ENCODE measurements around the gene CABP1.

CABP1 gene

DNA sequence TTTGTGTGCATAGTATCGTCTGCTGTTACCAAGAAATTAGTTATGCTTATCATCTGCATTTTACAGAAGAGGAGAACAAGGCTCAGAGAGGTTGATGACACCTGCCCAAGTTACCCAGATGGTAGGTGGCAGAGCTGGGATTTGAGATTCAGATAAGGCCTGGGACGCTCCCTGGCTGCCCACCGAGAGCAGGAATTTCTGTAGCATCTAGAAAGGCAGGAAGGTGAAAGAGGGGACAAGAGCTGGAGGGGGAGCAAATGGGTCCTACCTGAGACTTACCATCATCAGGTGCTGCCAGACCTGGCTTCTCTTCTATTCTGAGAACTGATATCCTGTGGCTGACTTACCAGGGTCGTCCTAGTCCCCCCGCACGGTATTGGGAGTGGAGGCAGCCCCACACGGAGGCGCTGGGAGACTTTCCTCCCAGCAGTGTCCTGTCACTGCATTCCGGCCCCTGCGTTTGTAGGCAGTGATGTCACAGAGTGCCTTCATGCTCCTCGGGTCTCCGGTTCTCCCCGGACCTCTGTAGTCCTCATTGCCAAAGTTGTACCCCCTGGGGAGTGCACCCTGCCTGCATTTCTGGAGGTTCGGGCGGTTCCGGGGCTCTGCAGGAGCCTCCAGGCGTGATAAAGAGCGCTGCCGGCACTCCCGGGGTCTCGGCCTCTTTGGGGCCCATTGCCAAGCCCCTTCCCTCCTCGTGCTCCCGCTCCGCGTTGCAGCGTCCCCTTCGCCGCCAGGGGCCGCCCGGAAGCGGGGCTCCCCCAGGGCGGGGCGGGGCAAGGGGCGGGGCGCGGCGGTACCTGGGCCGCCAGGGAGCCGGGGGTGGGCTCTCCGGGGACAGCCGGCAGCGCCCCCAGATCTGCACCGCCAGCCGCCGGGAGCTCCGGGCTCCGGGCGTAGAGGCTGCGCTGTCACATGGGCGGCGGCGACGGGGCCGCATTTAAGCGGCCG is at the start of gene CABP1:
TSS of gene CABP1 (plus strand) at position 856 of the 951 bp plus-strand sequence. CDS start at position 916, 60 bp downstream.
- peak within 1 kb of the TSS; percentile 8 for H3K4me3 ChIP-seq (ENCODE audit: low read depth, low read length)
- peak; percentile 12 for TF ChIP-seq CTCF (IDR thresholded peaks at IDR 0.05; ENCODE audit: insufficient read depth, low read length, missing control alignments)
- no peak for DNase-seq (ENCODE audit: low read depth, low spot score)
- ChIA-PET POLR2A (no interaction called here), CTCF (interaction anchor here (3.1 kb wide), 1 partner anchor 9 kb away, joined by 21 read pairs; no protein-coding TSS in a partner anchor)

DNA sequence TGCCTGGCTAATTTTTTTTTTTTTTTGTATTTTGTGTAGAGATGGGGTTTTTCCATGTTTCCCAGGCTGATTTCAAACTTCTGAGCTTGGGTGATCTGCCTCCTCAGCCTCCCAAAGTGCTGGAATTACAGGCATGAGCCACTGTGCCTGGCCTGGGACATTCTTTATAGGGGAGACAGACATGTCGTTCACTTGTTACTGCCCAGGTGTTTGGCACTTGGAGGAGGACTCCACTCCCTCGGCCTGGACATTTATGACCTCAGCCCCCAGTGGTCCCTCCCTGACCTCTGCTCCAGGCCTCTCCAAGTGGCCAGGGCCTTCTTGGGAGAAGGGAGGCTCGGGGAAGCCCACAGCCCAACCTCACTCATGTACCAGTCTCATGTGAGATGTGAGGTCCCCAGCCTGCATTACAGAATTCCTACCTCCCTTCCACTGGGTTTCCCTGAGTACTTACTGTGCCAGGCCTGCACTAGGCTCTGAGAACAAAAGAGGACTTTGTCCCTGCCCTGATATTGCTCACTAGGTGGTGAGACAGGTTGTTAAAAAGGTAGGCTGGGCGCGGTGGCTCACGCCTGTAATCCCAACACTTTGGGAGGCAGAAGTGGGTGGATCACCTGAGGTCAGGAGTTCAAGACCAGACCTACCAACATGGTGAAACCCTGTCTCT is 49.6 kb upstream of the CABP1 start:
- ChIA-PET CTCF (interaction anchor here (1.1 to 3.0 kb wide), 2 partner anchors 10 to 380 kb away, joined by 3 to 15 read pairs; partner anchors contain the start of gene POP5), POLR2A (no interaction called here)
- no peak for TF ChIP-seq CTCF (IDR thresholded peaks at IDR 0.05; ENCODE audit: insufficient read depth, low read length, missing control alignments)
- no peak overlapping the region for H3K4me3 ChIP-seq (ENCODE audit: low read depth, low read length)
- DNase-seq (ENCODE audit: low read depth, low spot score): no peak

GRCh38 chr12:120592121-120593049 is 48.0 kb upstream of the CABP1 start:
- no peak for TF ChIP-seq CTCF (IDR thresholded peaks at IDR 0.05; ENCODE audit: insufficient read depth, low read length, missing control alignments)
- ChIA-PET POLR2A (interaction anchor here (1.1 kb wide), 1 partner anchor 11 kb away, joined by 3 read pairs; the partner anchor contains the start of gene POP5), CTCF (interaction anchor here (1.0 to 1.1 kb wide), 2 partner anchors 9 to 57 kb away, joined by 3 read pairs; no protein-coding TSS in a partner anchor)
- no peak for DNase-seq (ENCODE audit: low read depth, low spot score)
- H3K4me3 ChIP-seq (ENCODE audit: low read depth, low read length): no peak overlapping the region

DNA sequence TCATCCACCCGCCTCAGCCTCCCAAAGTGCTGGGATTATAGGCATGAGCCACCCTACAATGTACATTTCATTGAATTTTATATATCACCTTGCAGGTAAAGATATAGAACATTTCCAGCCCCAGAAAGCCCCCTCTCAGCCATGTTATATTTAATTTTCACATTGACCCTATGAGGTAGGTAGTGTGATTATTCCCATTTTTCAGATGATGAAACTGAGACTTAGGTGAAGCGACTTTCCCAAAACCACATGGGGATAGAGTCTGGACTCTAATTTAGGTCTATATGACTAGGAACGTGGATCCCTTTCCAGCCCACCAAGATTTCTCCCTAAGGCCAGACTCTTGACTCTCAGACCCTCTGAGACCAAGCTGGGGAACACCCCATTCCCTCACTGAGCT is 43.5 kb upstream of the CABP1 start:
- DNase-seq (ENCODE audit: low read depth, low spot score): no peak
- ChIA-PET CTCF (interaction anchor here (0.9 to 1.6 kb wide), 2 partner anchors 52 to 956 kb away, joined by 3 to 8 read pairs; no protein-coding TSS in a partner anchor), POLR2A (no interaction called here)
- no peak for TF ChIP-seq CTCF (IDR thresholded peaks at IDR 0.05; ENCODE audit: insufficient read depth, low read length, missing control alignments)
- no peak overlapping the region for H3K4me3 ChIP-seq (ENCODE audit: low read depth, low read length)

DNA sequence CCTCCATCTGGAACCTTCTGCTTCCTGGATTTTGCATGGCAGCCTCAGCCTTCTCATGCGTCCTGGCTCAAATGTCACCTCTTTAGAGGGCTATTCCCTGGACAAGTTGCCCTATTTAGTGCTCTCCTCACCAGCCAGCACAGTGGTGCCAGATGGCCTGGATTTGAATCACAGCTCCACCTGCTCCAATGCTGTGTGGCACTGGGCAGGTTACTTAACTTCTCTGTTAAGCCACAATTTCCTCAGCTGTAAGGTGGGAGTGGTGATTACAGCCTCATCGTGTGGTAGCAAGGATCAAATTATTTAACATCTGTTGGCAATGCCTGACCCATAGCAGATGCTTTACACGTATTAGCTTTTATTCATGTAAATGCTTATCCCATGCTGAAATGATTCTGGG is 42.6 kb upstream of the CABP1 start:
- no peak overlapping the region for H3K4me3 ChIP-seq (ENCODE audit: low read depth, low read length)
- CTCF ChIA-PET: interaction anchor here (1.3 to 1.7 kb wide), 3 partner anchors 14 to 51 kb away, joined by 3 to 8 read pairs (median 4); no protein-coding TSS in a partner anchor
- no peak for DNase-seq (ENCODE audit: low read depth, low spot score)
- POLR2A ChIA-PET: no interaction called here
- TF ChIP-seq CTCF (IDR thresholded peaks at IDR 0.05; ENCODE audit: insufficient read depth, low read length, missing control alignments): no peak

All from AG04449 (cell line).